Embryonic facial prominence (tissue), 1 donor: ENCODE data around the gene TRIM37.

Experiments used
- DNase-seq: peaks from one replicate; pipeline ENCODE4 v3.0.0-alpha.2; 2016; ENCODE audit errors: extremely low spot score

TRIM37 gene

GRCh38 chr17:59030811-59031210 lies 75.9 kb downstream of the TRIM37 start:
- DNase-seq = no peak

GRCh38 chr17:59028328-59028727 lies 78.4 kb downstream of the TRIM37 start:
- no peak for DNase-seq

- DNase-seq = no peak
Measured at GRCh38 chr17:59027750-59028149, 78.9 kb downstream of the TRIM37 start.

GRCh38 chr17:59026176-59026939 lies 80.3 kb downstream of the TRIM37 start:
- DNase-seq = no peak

- no peak for DNase-seq
Measured at GRCh38 chr17:59024916-59025315, 81.8 kb downstream of the TRIM37 start.

GRCh38 chr17:59018019-59018418 lies 88.7 kb downstream of the TRIM37 start:
- no peak for DNase-seq

GRCh38 chr17:59011975-59012374 lies 94.7 kb downstream of the TRIM37 start:
- no peak for DNase-seq

- DNase-seq = no peak
Measured at GRCh38 chr17:59010026-59010425, 96.7 kb downstream of the TRIM37 start.

GRCh38 chr17:59008737-59009136 lies 97.9 kb downstream of the TRIM37 start:
- DNase-seq = no peak

GRCh38 chr17:59007995-59008394 lies 98.7 kb downstream of the TRIM37 start:
- no peak for DNase-seq

GRCh38 chr17:59004338-59005111 lies 102.2 kb downstream of the TRIM37 start:
- peak; percentile 60 for DNase-seq

- DNase-seq = no peak
Measured at GRCh38 chr17:59003860-59004259, 102.8 kb downstream of the TRIM37 start.

- DNase-seq = no peak
Measured at GRCh38 chr17:59002848-59003247, 103.8 kb downstream of the TRIM37 start.

GRCh38 chr17:59002126-59002525 lies 104.6 kb downstream of the TRIM37 start:
- no peak for DNase-seq

- DNase-seq = no peak
Measured at GRCh38 chr17:59001158-59001814, 105.4 kb downstream of the TRIM37 start.

GRCh38 chr17:59000022-59000421 lies 106.7 kb downstream of the TRIM37 start:
- DNase-seq = no peak

GRCh38 chr17:58999500-58999899 lies 107.2 kb downstream of the TRIM37 start:
- no peak for DNase-seq

- no peak for DNase-seq
Measured at GRCh38 chr17:58998871-58999270, 107.8 kb downstream of the TRIM37 start.

GRCh38 chr17:58997756-58998553 lies 108.7 kb downstream of the TRIM37 start:
- DNase-seq = no peak

GRCh38 chr17:58996968-58997367 lies 109.7 kb downstream of the TRIM37 start:
- no peak for DNase-seq

- DNase-seq = no peak
Measured at GRCh38 chr17:58995247-58995940, 111.3 kb downstream of the TRIM37 start.
